Measurements from ENCODE around the gene CHD2. TPM values are rescaled to one million over a fixed set of nuclear protein-coding genes. Genes with fewer than 3 reads are reported as not detected.

The CHD2 gene
- total RNA-seq, 1 donor from 2014 or later = 105 TPM

- H3K27me3 Mint-ChIP-seq (ENCODE audit: low read depth, unreplicated experiment) = no peaks in the 10 kb centered on the region
- H3K27me3 ChIP-seq (ENCODE audit: insufficient read depth, low read length) = no peaks in the 10 kb centered on the region
- peaks cover 75% of the 10 kb centered on the region for H3K36me3 ChIP-seq (ENCODE audit: insufficient read depth, low read length)
- no peak overlapping the region for H3K4me3 Mint-ChIP-seq (ENCODE audit: unreplicated experiment)
- peaks cover 19% of the 10 kb centered on the region for H3K4me1 Mint-ChIP-seq (ENCODE audit: low read depth, unreplicated experiment)
- peaks cover 23% of the 10 kb centered on the region for H3K9me3 Mint-ChIP-seq (ENCODE audit: unreplicated experiment)
- FAIRE-seq = no peak
- no peak overlapping the region for H3K27ac Mint-ChIP-seq (ENCODE audit: unreplicated experiment)
- peaks cover 85% of the 10 kb centered on the region for H3K79me2 ChIP-seq (ENCODE audit: insufficient read depth, low read length)
- no peak overlapping the region for H3K4me3 ChIP-seq (ENCODE audit: insufficient read depth, low read depth, low read length)
- H3K4me2 ChIP-seq (ENCODE audit: low read length) = no peak overlapping the region
- H3K4me1 ChIP-seq (ENCODE audit: insufficient read depth, low read length) = no peaks in the 10 kb centered on the region
- DNase-seq (ENCODE audit: low read depth) = no peak
- peaks cover 37% of the 10 kb centered on the region for H4K20me1 ChIP-seq (ENCODE audit: insufficient read depth, low read length)
- no peak overlapping the region for H3K27ac ChIP-seq (ENCODE audit: low read depth, low read length)
- peaks cover 68% of the 10 kb centered on the region for H3K36me3 Mint-ChIP-seq (ENCODE audit: low read depth, unreplicated experiment)
- TF ChIP-seq CTCF (IDR thresholded peaks at IDR 0.05; ENCODE audit: insufficient read depth, low read depth, low read length) (no peak), EZH2 (IDR thresholded peaks at IDR 0.05; ENCODE audit: insufficient read depth, low read length) (no peak)
- peaks cover 13% of the 10 kb centered on the region for H3K9me3 ChIP-seq (ENCODE audit: insufficient read depth, low read depth, low read length)
- no peak overlapping the region for H2AFZ ChIP-seq (ENCODE audit: low read depth, low read length)
- no peak overlapping the region for H3K9ac ChIP-seq (ENCODE audit: low read length)
These were observed 53.4 kb downstream of the CHD2 start for GRCh38 chr15:92953566-92953965.

- FAIRE-seq (no peak), DNase-seq (ENCODE audit: low read depth) (no peak)
- no peak overlapping the region for H3K9ac ChIP-seq (ENCODE audit: low read length)
- H2AFZ ChIP-seq (ENCODE audit: low read depth, low read length) = no peak overlapping the region
- H3K4me1 ChIP-seq (ENCODE audit: insufficient read depth, low read length) = no peaks in the 10 kb centered on the region
- H3K4me3 ChIP-seq (ENCODE audit: insufficient read depth, low read depth, low read length) = no peak overlapping the region
- TF ChIP-seq CTCF (IDR thresholded peaks at IDR 0.05; ENCODE audit: insufficient read depth, low read depth, low read length) (no peak), EZH2 (IDR thresholded peaks at IDR 0.05; ENCODE audit: insufficient read depth, low read length) (no peak)
- peaks cover 10% of the 10 kb centered on the region for H3K9me3 ChIP-seq (ENCODE audit: insufficient read depth, low read depth, low read length)
- H3K27ac ChIP-seq (ENCODE audit: low read depth, low read length) = no peak overlapping the region
- Mint-ChIP-seq H3K4me3 (ENCODE audit: unreplicated experiment) (no peak overlapping the region), H3K9me3 (ENCODE audit: unreplicated experiment) (peaks cover 20% of the 10 kb centered on the region), H3K4me1 (ENCODE audit: low read depth, unreplicated experiment) (peaks cover 19% of the 10 kb centered on the region), H3K36me3 (ENCODE audit: low read depth, unreplicated experiment) (peaks cover 68% of the 10 kb centered on the region), H3K27ac (ENCODE audit: unreplicated experiment) (no peak overlapping the region), H3K27me3 (ENCODE audit: low read depth, unreplicated experiment) (no peaks in the 10 kb centered on the region)
- H3K36me3 ChIP-seq (ENCODE audit: insufficient read depth, low read length) = peaks cover 72% of the 10 kb centered on the region
- H3K27me3 ChIP-seq (ENCODE audit: insufficient read depth, low read length) = no peaks in the 10 kb centered on the region
- peaks cover 86% of the 10 kb centered on the region for H3K79me2 ChIP-seq (ENCODE audit: insufficient read depth, low read length)
- H3K4me2 ChIP-seq (ENCODE audit: low read length) = no peak overlapping the region
- peaks cover 41% of the 10 kb centered on the region for H4K20me1 ChIP-seq (ENCODE audit: insufficient read depth, low read length)
These were observed 53.9 kb downstream of the CHD2 start for GRCh38 chr15:92954002-92954401.

GRCh38 chr15:92954578-92954977, 54.5 kb downstream of the CHD2 start:
- H3K36me3 Mint-ChIP-seq (ENCODE audit: low read depth, unreplicated experiment) = peaks cover 66% of the 10 kb centered on the region
- no peaks in the 10 kb centered on the region for H3K4me1 ChIP-seq (ENCODE audit: insufficient read depth, low read length)
- no peak for TF ChIP-seq EZH2 (IDR thresholded peaks at IDR 0.05; ENCODE audit: insufficient read depth, low read length)
- no peak for TF ChIP-seq CTCF (IDR thresholded peaks at IDR 0.05; ENCODE audit: insufficient read depth, low read depth, low read length)
- H3K36me3 ChIP-seq (ENCODE audit: insufficient read depth, low read length) = peaks cover 71% of the 10 kb centered on the region
- no peaks in the 10 kb centered on the region for H3K27me3 Mint-ChIP-seq (ENCODE audit: low read depth, unreplicated experiment)
- H3K9ac ChIP-seq (ENCODE audit: low read length) = no peak overlapping the region
- peaks cover 19% of the 10 kb centered on the region for H3K4me1 Mint-ChIP-seq (ENCODE audit: low read depth, unreplicated experiment)
- H3K27ac Mint-ChIP-seq (ENCODE audit: unreplicated experiment) = no peak overlapping the region
- H3K9me3 Mint-ChIP-seq (ENCODE audit: unreplicated experiment) = peaks cover 14% of the 10 kb centered on the region
- no peak overlapping the region for H3K4me3 ChIP-seq (ENCODE audit: insufficient read depth, low read depth, low read length)
- DNase-seq (ENCODE audit: low read depth) = no peak
- H4K20me1 ChIP-seq (ENCODE audit: insufficient read depth, low read length) = peaks cover 47% of the 10 kb centered on the region
- H3K4me2 ChIP-seq (ENCODE audit: low read length) = no peak overlapping the region
- peaks cover 4% of the 10 kb centered on the region for H3K9me3 ChIP-seq (ENCODE audit: insufficient read depth, low read depth, low read length)
- H3K27me3 ChIP-seq (ENCODE audit: insufficient read depth, low read length) = no peaks in the 10 kb centered on the region
- no peak overlapping the region for H2AFZ ChIP-seq (ENCODE audit: low read depth, low read length)
- H3K27ac ChIP-seq (ENCODE audit: low read depth, low read length) = no peak overlapping the region
- peaks cover 87% of the 10 kb centered on the region for H3K79me2 ChIP-seq (ENCODE audit: insufficient read depth, low read length)
- no peak overlapping the region for H3K4me3 Mint-ChIP-seq (ENCODE audit: unreplicated experiment)
- FAIRE-seq = no peak

All from astrocyte (in vitro differentiated cells and primary cell).